HG03159 (cell line): ENCODE data around the gene PAGE4.

Experiments used
- ATAC-seq: cut with Tn5 transposase; IDR thresholded peaks from one replicate; pipeline ENCODE4 v1.9.1; 2021; ENCODE audit warnings: mild to moderate bottlenecking, moderate library complexity; ENCODE audit not compliant: unreplicated experiment

PAGE4 gene, protein sequence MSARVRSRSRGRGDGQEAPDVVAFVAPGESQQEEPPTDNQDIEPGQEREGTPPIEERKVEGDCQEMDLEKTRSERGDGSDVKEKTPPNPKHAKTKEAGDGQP

DNA sequence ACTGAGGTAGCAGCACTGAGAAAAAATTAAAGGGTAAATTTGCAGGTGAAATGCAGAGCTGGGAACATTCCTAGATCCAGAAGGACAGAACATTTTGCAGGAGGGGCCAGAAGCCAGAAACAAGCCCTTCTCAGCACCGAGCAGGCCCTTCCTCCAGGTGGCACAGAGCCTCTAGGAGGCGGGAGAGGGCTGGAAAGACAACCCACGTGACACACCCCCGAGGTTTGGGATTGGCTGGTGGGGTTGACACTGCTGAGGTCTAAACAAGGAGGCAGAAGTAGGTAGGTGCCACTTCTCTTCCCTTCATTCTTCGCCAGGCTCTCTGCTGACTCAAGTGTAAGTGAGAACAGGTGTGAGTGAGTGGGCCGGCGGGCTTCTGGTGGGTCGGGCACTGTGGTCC is at the start of gene PAGE4:
Gene PAGE4 (plus strand): TSS at position 288 of the 400 bp plus-strand sequence. CDS start 1,126 bp downstream, outside the sequence.
- ATAC-seq: no peak

- no peak for ATAC-seq
Observed at GRCh38 chrX:49784747-49785280, 44.3 kb upstream of the PAGE4 start.

GRCh38 chrX:49792376-49792775 is 36.7 kb upstream of the PAGE4 start:
- no peak for ATAC-seq

GRCh38 chrX:49793686-49794085 is 35.4 kb upstream of the PAGE4 start:
- ATAC-seq: no peak

GRCh38 chrX:49799828-49800227 is 29.3 kb upstream of the PAGE4 start:
- no peak for ATAC-seq

DNA sequence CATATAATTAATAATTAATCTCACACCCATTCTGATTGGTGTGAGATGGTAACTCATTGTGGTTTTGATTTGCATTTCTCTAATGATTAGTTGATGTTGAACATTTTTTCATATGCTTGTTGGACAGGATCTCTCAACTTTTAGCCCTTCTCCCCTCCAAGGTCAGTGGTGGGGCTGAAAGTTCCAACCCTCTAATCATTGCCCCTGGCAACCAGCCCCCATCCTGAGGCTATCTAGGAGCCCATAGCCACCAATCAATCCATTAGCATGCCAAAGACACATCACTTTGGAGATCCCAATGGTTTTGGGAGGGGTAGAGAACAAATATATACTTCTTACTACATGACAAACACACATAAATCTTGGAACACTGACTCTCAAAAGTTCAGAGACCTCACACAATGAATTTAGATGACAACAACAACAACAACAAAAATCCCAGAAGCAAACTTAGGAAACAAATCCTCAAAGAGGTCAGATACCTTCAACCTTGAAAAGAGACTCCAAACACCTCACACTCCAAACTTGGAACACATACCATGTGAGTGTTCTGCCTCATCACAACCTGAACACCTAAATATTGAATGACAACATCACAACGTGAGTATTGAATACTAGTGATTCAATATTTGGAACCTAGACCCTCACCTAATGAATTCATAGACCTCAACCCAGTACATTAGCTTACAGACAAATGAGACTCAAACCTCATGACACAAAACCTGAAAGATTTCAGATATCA is 19.0 kb upstream of the PAGE4 start:
- no peak for ATAC-seq

GRCh38 chrX:49812177-49812576 is 16.9 kb upstream of the PAGE4 start:
- ATAC-seq: no peak

GRCh38 chrX:49816435-49816834 is 12.7 kb upstream of the PAGE4 start:
- ATAC-seq: no peak

- ATAC-seq: peak; percentile 58
Observed at GRCh38 chrX:49838374-49838773, 9.3 kb downstream of the PAGE4 start.

GRCh38 chrX:49840679-49841078 is 11.6 kb downstream of the PAGE4 start:
- ATAC-seq: no peak

DNA sequence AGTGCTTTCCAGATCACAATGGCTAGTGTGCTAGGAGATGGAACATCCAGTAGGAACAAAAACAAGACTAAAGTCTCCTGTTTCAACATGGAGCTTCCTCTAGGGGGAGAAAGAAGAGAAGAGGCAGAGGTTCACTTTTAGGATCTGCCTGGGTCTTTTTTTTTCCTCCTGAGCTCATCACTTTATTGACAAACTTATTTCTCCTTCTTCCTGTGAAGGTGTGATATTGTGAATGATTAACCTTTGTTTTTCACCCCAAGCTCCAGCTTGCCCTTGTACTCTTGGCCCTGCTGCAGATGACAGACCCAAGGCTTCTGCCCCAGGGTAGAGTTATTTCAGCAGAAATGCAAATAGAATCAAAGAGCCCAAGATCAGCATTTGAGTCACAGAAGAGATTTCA is 13.5 kb downstream of the PAGE4 start:
- no peak for ATAC-seq

DNA sequence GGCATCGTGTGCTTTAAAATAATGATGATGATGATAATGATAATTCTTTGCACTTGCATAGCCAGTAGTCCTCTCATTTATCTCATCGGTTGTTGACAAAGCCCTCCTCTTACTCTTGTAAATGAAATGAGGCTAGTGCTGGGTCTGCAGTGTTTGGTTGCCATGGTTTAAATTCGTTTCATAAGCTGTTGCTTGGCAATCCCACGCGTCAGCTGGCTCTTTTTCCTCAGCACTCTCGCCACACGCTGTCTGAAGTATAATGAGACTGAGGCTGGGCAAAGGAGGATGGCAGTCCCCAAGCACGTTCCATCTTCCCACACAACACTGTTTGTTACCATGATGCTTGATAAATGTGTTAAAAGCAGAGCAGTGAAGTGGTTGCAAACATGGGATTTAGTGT is 15.5 kb downstream of the PAGE4 start:
- no peak for ATAC-seq

- ATAC-seq: no peak
Observed at GRCh38 chrX:49845701-49846403, 16.7 kb downstream of the PAGE4 start.

- no peak for ATAC-seq
Observed at GRCh38 chrX:49846522-49846921, 17.4 kb downstream of the PAGE4 start.

DNA sequence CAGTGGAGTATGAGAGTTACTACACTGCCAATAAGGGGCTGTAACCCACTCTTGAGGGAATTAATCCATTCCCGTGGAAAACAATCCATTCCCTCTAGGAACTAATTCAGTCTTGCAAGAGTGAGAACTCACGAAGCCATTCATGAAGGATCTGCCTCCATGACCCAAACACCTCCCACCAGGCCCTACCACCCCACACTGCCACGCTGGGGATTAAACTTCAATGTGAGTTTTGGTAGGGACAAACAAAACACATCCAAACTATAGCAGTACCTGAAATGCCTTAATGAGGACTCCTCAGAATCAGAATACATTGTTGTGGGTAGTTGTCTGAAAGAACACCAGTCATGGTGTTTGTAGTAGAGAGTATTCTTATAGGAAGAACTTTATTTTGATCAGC is 19.2 kb downstream of the PAGE4 start:
- no peak for ATAC-seq

DNA sequence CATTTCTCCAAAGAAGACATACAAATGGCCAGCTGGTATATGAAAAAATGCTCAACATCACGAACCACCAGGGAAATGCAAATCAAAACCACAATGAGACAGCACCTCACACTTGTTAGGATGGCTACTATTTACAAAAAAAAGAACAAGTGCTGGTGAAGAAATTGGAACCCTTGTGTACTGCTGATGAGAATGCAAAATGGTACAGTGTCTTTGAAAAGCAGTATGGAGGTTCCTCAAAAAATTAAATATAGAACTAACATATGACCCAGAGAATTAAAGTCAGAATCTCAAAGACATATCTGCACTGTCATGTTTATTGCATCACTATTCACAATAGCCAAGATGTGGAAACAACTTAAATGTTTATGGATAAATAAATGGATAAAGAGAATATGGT is 20.9 kb downstream of the PAGE4 start:
- ATAC-seq: no peak

DNA sequence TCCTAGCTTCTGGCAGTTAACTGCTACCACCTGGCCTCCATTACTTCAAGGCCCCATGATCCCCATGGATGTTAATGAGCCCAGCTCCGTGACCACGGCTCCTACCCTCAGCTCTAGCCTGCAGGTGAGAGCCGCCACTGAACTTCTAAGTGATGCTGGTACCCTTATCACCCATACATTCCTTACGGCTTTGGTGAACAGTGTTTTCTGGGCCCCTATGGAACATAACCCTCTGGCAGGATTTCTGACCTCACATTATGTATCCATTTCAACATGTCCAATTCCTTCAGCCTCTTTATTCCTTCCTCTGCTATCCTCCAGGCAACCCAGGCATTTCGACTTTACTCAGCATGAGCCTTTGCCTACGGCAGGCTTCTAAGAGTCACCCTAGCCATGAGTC is 24.6 kb downstream of the PAGE4 start:
- no peak for ATAC-seq

- ATAC-seq: no peak
Observed at GRCh38 chrX:49856819-49857218, 27.7 kb downstream of the PAGE4 start.

- ATAC-seq: no peak
Observed at GRCh38 chrX:49858341-49858740, 29.2 kb downstream of the PAGE4 start.

DNA sequence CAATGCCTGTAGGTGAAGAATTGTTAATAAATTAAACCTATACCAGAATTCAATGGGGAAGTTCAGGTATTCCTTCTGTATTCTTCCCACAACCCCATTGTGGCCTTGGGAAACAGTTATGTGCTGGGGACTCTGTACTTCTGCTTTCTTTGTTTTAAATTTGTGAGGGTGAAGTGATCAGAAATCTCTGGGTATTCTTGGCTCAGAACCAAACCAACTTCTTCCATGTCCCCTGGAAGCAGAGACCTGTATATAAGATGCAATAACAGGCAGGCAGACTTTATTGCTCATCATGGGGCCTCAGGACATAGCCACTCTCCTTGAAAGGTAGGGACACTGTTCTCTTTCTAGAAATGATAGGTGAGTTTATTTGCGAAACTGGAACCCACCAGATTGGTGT is 30.4 kb downstream of the PAGE4 start:
- ATAC-seq: no peak

- ATAC-seq: no peak
Observed at GRCh38 chrX:49860867-49861535, 31.9 kb downstream of the PAGE4 start.
